Bronchial smooth muscle cell (primary cell): Measurements from ENCODE around the gene WNT9B. TPM values are rescaled to one million over a fixed set of nuclear protein-coding genes. Genes with fewer than 3 reads are reported as not detected.

Experiments used
- total RNA-seq: library from RNA; depleted of rRNA; stranded (reverse); fragments of >200 nt; gene quantifications from 2 replicates; pipeline ENCODE4 v1.2.1, GENCODE V29; 2014

WNT9B gene, protein sequence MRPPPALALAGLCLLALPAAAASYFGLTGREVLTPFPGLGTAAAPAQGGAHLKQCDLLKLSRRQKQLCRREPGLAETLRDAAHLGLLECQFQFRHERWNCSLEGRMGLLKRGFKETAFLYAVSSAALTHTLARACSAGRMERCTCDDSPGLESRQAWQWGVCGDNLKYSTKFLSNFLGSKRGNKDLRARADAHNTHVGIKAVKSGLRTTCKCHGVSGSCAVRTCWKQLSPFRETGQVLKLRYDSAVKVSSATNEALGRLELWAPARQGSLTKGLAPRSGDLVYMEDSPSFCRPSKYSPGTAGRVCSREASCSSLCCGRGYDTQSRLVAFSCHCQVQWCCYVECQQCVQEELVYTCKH
- total RNA-seq = 0.32 TPM in 1 of 2 replicates, not detected in the other

DNA sequence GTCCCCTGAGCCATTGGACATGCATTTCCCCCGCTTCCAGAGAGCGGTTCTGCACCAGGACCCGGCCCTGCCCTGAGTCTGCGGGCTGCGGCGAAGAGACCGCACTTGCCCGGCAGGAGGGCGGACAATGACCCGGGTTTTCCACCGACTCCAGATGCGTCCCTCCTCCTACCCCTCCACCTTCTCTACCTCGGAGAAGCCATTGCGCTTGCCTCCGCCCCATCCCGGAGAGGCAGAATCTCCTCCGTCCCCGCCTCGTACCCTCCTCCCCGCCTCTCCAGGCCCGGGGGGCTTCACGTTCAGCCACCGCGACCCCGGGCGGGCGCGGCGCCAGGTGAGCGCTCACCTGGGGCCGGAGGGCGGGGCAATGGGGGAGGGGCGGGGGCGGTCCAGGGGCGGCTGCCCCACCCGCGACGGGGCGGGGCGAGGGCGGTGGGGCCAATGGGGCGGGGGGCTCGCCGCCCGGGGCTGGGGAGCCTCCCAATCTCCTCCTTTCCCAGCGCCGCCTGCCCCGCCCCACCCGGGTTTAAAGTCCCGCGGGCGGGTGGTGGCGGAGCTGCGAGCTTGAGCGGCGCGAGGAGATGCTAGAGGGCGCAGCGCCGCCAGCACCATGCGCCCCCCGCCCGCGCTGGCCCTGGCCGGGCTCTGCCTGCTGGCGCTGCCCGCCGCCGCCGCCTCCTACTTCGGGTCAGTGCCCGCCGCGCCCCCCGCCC, at the start of gene WNT9B:
TSS of gene WNT9B (plus strand) at position 555 of the 713 bp plus-strand sequence. CDS start at position 611, 56 bp downstream.

DNA sequence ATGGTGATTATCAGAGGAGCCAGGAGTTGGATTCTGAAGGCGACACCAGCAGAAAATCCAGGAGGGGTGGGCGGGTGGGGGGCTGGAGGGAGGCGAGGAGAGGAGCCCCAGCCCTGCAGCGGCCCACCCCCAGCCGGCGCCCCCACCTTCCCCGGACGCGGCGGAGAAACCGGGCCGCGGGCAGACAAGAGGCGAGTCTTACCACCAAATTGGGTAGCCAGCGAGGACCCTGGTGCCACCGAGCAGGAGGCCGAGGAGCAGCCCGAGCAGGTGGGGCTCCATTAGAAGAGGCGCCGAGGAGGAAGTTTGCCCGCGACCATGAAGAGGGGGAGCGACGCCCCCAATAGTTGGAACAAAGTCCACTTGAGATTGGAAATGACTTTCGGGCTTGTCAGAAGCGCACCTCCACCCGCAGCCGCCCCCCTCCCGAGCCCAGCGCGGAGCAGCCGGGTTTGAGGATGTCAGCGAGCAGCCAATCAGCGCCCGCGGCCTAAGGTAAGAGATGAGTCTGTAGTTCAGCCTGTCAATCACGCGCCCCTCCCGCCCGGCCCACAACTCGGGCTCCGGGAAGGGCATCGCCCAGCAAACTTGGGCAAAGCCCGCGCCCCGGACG, 33.0 kb upstream of the WNT9B start, which contains the start of gene WNT3:
TSS of gene WNT3 (minus strand) at position 377 of the 613 bp plus-strand sequence. CDS start at position 282, 95 bp downstream.

DNA sequence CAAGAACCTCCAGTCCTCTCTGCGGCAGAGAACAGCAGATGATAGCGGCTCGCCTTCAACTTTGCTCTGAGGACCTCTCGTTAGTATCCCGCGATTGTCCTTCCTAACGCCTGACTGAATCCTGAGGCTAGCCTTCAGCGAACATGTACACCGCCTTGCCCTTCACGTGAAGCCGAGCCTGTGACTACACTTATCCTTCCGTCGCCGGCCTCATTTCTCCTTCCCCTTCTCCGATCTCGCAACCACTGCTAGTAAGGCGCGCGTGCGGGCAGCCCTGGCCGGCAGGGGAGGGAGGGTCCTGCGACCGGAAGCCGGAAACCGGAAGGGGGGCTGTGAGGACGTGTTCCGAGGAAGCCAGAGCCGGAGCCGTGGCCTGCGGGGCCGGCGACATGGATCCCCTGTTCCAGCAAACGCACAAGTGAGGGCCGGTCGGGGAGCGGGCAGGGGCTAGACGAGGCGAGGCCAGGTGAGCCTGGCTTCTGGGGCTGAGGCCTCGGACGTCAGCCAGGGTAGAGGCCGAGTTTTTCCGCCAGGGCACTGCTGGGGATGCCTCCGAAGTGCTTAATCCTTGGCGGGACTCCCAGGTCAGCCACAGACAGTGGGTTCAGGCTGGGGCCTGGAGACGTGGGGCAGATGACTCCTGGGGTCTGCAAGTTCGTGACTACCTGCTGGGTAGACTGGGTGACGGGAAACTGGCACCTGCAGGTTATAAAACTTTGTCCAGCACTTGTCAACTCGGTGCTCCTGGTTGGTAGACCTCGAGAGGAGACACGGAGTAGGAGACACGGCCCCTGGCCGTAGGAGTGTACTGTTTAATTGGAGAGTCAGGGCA, 71.6 kb downstream of the WNT9B start, which contains the start of gene GOSR2:
TSS of gene GOSR2 (plus strand) at position 357 of the 832 bp plus-strand sequence. CDS start at position 390, 33 bp downstream.

Other genes starting within 250 kb of the WNT9B start
- gene WNT3, start 32.9 kb upstream of the WNT9B start, total RNA-seq = 0.32 and 0.86 TPM in 2 replicates
- 37.2 and 39.2 TPM in 2 replicates for gene GOSR2, start 71.6 kb downstream of the WNT9B start, total RNA-seq
- not detected in 2 replicates for gene RPRML, start 127.7 kb downstream of the WNT9B start, total RNA-seq